Measurements from ENCODE around the gene ICAM3.

ICAM3 gene

DNA sequence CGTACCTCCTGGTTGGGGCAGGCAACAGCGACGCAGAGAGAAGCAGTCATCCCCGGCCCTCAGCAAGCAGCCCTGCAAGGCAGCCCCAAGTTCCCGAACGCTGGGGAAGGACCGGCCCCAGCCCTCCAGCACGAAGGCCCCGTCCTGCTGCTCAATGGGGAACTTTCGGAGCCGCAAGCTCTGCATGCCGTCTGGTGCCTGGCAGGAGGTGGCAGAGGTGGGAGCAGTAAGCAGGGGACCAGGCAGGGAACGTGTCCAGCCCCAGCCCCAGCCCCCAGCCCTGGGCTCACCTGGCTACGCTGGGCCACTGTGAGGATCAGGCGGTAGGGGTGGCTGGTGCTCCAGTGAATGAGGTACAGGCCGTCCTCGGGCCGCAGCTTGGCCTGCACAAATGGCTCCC, 22.8 kb upstream of the ICAM3 start:
- no peak overlapping the region for H3K27ac ChIP-seq
- DNase-seq (ENCODE audit: low spot score) = no peak
- TF ChIP-seq, protein P1, sequence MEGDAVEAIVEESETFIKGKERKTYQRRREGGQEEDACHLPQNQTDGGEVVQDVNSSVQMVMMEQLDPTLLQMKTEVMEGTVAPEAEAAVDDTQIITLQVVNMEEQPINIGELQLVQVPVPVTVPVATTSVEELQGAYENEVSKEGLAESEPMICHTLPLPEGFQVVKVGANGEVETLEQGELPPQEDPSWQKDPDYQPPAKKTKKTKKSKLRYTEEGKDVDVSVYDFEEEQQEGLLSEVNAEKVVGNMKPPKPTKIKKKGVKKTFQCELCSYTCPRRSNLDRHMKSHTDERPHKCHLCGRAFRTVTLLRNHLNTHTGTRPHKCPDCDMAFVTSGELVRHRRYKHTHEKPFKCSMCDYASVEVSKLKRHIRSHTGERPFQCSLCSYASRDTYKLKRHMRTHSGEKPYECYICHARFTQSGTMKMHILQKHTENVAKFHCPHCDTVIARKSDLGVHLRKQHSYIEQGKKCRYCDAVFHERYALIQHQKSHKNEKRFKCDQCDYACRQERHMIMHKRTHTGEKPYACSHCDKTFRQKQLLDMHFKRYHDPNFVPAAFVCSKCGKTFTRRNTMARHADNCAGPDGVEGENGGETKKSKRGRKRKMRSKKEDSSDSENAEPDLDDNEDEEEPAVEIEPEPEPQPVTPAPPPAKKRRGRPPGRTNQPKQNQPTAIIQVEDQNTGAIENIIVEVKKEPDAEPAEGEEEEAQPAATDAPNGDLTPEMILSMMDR (IDR thresholded peaks at IDR 0.05) = no peak
- H3K4me3 ChIP-seq = no peak overlapping the region

DNA sequence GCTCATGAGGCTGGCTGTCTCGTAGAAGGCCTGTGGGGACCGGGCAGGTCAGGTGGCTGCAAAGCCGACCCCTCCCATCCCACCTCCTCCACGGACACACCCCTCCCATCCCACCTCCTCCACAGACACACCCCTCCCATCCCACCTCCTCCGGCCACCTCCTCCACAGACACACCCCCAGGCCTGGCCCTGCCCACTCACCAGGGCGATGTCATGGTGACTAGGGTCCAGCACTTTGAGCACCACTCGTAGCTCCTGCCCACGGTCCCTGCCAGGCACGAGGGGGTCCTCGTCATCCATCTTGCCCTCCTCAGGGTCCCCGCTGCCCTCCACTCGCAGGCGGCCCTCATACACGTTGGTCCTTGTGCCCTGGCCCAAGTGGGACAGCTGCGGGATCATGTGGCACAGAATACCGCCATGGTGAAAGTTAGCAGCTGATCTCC, 22.2 kb upstream of the ICAM3 start:
- no peak for DNase-seq (ENCODE audit: low spot score)
- Histone ChIP-seq H3K27ac (no peak overlapping the region), H3K4me3 (no peak overlapping the region)
- TF ChIP-seq, protein P1 (IDR thresholded peaks at IDR 0.05) = no peak

DNA sequence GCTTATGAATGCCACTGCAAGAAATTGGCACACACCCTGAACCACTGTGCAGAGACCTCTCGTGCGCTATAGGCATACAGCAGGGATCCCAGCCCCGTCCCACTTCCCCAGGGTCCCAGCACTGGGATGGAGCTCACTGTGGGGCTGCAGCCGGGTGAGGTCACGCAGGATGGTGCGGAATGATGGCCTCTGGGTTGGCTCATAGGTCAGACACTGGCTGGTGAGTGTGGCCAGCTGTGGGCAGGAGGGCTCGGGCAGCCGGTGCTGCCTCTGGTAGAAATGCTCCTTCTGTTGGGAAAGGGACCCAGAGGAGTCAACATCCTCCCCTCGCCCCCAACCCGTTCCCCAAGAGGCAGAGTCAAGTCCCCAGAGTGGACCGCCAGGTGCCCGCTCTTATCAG, 17.0 kb upstream of the ICAM3 start:
- TF ChIP-seq, protein P1 (IDR thresholded peaks at IDR 0.05) = no peak
- no peak for DNase-seq (ENCODE audit: low spot score)
- no peak overlapping the region for H3K27ac ChIP-seq
- no peak overlapping the region for H3K4me3 ChIP-seq

DNA sequence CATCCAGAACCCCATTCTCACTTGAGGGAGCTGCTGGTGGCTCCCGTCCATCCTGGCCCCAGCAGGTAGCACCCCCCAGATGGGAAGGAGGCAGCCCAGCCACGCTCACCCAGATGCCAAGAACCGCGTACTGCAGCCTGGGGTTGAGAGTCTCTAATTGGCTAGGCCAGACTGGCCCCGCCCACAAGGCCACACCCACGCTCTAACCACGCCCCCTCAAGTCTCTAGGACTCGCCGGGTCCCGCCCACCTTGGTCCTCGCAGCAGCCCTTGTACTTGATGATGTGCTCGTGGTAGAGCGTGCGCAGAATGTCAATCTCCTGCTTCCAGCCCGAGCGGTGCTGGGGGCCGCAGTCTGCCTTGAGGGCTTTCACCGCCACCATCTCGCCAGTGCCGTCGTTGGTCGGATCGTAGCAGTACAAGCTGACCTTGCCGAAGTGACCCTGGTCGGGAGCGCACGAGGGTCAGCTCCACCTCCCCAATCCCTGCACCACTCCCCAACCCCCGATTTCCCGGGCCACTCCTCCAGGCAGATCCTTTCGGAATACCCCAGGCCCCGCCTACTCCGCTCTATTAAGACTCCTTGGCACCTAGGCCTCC, 14.5 kb upstream of the ICAM3 start:
- Histone ChIP-seq H3K4me3 (no peak overlapping the region), H3K27ac (no peak overlapping the region)
- TF ChIP-seq, protein P1 (IDR thresholded peaks at IDR 0.05) = no peak
- DNase-seq (ENCODE audit: low spot score) = no peak

DNA sequence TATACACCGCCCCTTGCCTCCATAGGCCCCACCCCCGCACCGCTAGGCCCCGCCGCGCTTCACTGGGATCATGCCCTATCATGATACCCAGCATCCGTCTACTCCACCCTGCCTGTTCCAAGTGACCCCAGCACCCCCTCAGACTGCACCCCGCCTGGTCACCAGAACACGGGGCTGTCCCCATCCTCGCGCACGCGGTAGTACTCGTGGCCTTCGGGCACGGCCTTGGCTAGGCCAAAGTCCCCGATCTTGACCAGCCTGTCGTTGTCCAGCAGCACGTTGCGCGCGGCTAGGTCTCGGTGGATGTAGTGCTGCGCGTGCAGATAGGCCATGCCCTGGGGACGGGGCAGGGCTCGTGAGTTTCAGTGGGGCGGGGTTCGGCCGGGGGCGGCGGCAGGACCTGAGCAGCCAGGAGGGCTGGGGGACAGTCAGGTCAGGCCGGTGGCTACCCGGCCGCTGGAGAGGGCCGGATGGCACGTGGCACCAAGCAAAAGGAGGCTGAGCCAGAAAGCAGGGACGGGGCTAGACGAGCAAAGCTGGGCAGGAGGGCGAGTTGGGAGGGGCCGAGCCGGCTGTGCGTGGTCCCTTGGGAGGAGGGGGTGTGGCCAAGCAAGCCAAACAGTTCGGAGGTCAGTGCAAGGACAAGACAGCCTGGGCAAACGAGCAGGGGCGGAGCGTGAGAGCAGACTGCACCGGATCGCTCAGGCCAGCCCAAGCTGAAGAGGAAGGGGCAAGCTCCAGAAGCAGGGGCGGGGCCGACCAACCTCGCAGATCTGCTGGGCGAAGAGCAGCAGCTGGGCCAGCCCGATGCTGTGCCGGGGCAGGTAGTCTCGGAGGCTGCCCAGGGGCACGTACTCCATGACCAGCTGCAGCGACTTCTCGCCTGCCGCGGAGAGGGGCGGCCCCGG, 13.6 kb upstream of the ICAM3 start:
- peak overlapping the region; percentile 3 for H3K4me3 ChIP-seq
- DNase-seq (ENCODE audit: low spot score) = no peak
- H3K27ac ChIP-seq = peak overlapping the region in 1 of 2 donors; percentile 54

DNA sequence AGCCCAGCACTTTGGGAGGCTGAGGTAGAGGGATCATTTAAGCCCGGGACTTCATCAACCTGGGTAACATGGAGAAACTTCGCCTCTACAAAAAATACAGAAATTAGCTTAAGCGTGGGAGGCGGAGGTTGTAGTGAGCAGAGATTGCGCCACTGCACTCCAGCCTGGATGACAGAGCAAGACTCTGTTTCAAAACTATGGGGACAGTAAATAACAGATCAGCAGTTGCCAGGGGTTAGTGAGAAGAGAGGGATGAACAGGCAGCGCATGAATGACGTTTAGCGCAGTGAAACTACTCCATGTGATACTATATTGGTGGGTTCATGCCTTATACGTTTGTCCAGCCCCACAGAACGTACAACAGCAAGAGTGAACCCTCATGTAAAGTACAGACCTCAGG, 7.1 kb upstream of the ICAM3 start:
- TF ChIP-seq, protein P1 (IDR thresholded peaks at IDR 0.05) = no peak
- H3K27ac ChIP-seq = no peak overlapping the region
- DNase-seq (ENCODE audit: low spot score) = no peak

More for the DNA sequence above, 13.6 kb upstream of the ICAM3 start:
- TF ChIP-seq, protein P1 (IDR thresholded peaks at IDR 0.05) = no peak

More for the DNA sequence above, 7.1 kb upstream of the ICAM3 start:
- no peak overlapping the region for H3K4me3 ChIP-seq

Data from coronary artery (tissue), 2 donors.